WTC11 (cell line): ENCODE data around the gene MIPOL1. TPM values are rescaled to one million over a fixed set of nuclear protein-coding genes. Genes with fewer than 3 reads are reported as not detected.
"Not testable (repeated sequence)": the region's sequence is repeated elsewhere in the genome, so short reads cannot be mapped to it uniquely, and the experiment has no call there.

Source experiments
- ATAC-seq: fragments of 200-7000 bp; cut with Tn5 transposase; 2 replicates; pipeline ENCODE4 v1.10.0; 2021; ENCODE audit warnings: mild to moderate bottlenecking, moderate library complexity
- CTCF ChIA-PET: fragments of 300-600 bp; sonication (Branson Sonifier 250); formaldehyde crosslinking; loops from one replicate; lab custom pipeline; 2021; ENCODE audit warnings: antibody characterized with exemption; lab: Charles Lee
- POLR2A ChIA-PET: fragments of 350-600 bp; sonication (Branson Sonifier 250); formaldehyde crosslinking; loops from one replicate; lab custom pipeline; 2021; ENCODE audit warnings: antibody characterized with exemption; lab: Charles Lee
- DNase-seq: peaks from one replicate; pipeline ENCODE4 v3.0.0; 2021; ENCODE audit warnings: low spot score
- H3K27ac Mint-ChIP-seq: 2 replicates; pipeline ENCODE4 v1.8.0; 2021; ENCODE audit warnings: mixed read lengths
- H3K27me3 Mint-ChIP-seq: 2 replicates; pipeline ENCODE4 v1.8.0; 2021; ENCODE audit warnings: low read depth, mild to moderate bottlenecking, moderate library complexity, mixed read lengths
- H3K36me3 Mint-ChIP-seq: 2 replicates; pipeline ENCODE4 v1.8.0; 2021; ENCODE audit warnings: mixed read lengths
- H3K4me1 Mint-ChIP-seq: 2 replicates; pipeline ENCODE4 v1.8.0; 2022; ENCODE audit warnings: mixed read lengths
- H3K4me3 Mint-ChIP-seq: 2 replicates; pipeline ENCODE4 v1.8.0; 2021; ENCODE audit warnings: mild to moderate bottlenecking, moderate library complexity, mixed read lengths
- H3K9me3 Mint-ChIP-seq: 2 replicates; pipeline ENCODE4 v1.8.0; 2021; ENCODE audit warnings: mixed read lengths
- AR ChIP-seq: fragments of 250-450 bp; sonication (Bioruptor Pico); IDR thresholded peaks from 2 replicates; pipeline ENCODE4 v1.9.0; 2021; ENCODE audit warnings: mild to moderate bottlenecking
- ATF6 ChIP-seq: sonication (generic); formaldehyde crosslinking; IDR thresholded peaks from 2 replicates; pipeline ENCODE4 v1.8.1; 2023; ENCODE audit warnings: mild to moderate bottlenecking, missing genetic modification reagents
- CDX4 ChIP-seq: fragments of 250-450 bp; sonication (Bioruptor Pico); IDR thresholded peaks from 2 replicates; pipeline ENCODE4 v1.9.0; 2021; ENCODE audit warnings: moderate library complexity, mild to moderate bottlenecking, inconsistent platforms, borderline replicate concordance
- CREM ChIP-seq: sonication (generic); formaldehyde crosslinking; IDR thresholded peaks from 2 replicates; pipeline ENCODE4 v1.8.1; 2022; ENCODE audit warnings: mild to moderate bottlenecking, missing genetic modification reagents, moderate library complexity
- ETV6 ChIP-seq: sonication (generic); formaldehyde crosslinking; IDR thresholded peaks from 2 replicates; pipeline ENCODE4 v1.8.1; 2022; ENCODE audit warnings: mild to moderate bottlenecking, missing genetic modification reagents
- FOXK1 ChIP-seq: sonication (generic); formaldehyde crosslinking; IDR thresholded peaks from 2 replicates; pipeline ENCODE4 v1.8.0; 2022; ENCODE audit warnings: mild to moderate bottlenecking, moderate library complexity, missing genetic modification reagents
- GABPB1 ChIP-seq: sonication (generic); formaldehyde crosslinking; IDR thresholded peaks from 2 replicates; pipeline ENCODE4 v1.8.1; 2023; ENCODE audit warnings: mild to moderate bottlenecking, missing genetic modification reagents
- HMGA2 ChIP-seq: fragments of 250-450 bp; sonication (Bioruptor Pico); IDR thresholded peaks from 2 replicates; pipeline ENCODE4 v1.4.0; 2021; ENCODE audit warnings: mild to moderate bottlenecking, moderate library complexity
- IRF1 ChIP-seq: sonication (generic); formaldehyde crosslinking; IDR thresholded peaks from 2 replicates; pipeline ENCODE4 v1.8.0; 2023; ENCODE audit warnings: missing genetic modification reagents
- KAT7 ChIP-seq: sonication (generic); formaldehyde crosslinking; IDR thresholded peaks from 2 replicates; pipeline ENCODE4 v1.8.1; 2023; ENCODE audit warnings: missing genetic modification reagents, mild to moderate bottlenecking, borderline replicate concordance
- NFATC4 ChIP-seq: fragments of 250-450 bp; sonication (Bioruptor Pico); IDR thresholded peaks from 2 replicates; pipeline ENCODE4 v1.9.0; 2021; ENCODE audit warnings: mild to moderate bottlenecking
- NFE2L1 ChIP-seq: sonication (generic); formaldehyde crosslinking; IDR thresholded peaks from 2 replicates; pipeline ENCODE4 v1.8.1; 2023; ENCODE audit warnings: missing genetic modification reagents
- OVOL2 ChIP-seq: fragments of 250-450 bp; sonication (Bioruptor Pico); IDR thresholded peaks from 2 replicates; pipeline ENCODE4 v1.9.0; 2021; ENCODE audit warnings: mild to moderate bottlenecking, borderline replicate concordance
- PREB ChIP-seq: sonication (generic); formaldehyde crosslinking; IDR thresholded peaks from 2 replicates; pipeline ENCODE4 v1.8.1; 2022; ENCODE audit warnings: mild to moderate bottlenecking, missing genetic modification reagents, moderate library complexity, borderline replicate concordance
- RELA ChIP-seq: sonication (generic); formaldehyde crosslinking; IDR thresholded peaks from 2 replicates; pipeline ENCODE4 v1.8.1; 2022; ENCODE audit warnings: missing genetic modification reagents, mild to moderate bottlenecking, borderline replicate concordance
- RORB ChIP-seq: fragments of 250-450 bp; sonication (Bioruptor Pico); IDR thresholded peaks from 2 replicates; pipeline ENCODE4 v1.9.0; 2021; ENCODE audit warnings: mild to moderate bottlenecking
- TP53 ChIP-seq: sonication (generic); formaldehyde crosslinking; IDR thresholded peaks from 2 replicates; pipeline ENCODE4 v1.8.1; 2023; ENCODE audit warnings: mild to moderate bottlenecking, missing genetic modification reagents
- ZNF219 ChIP-seq: sonication (generic); formaldehyde crosslinking; IDR thresholded peaks from 2 replicates; pipeline ENCODE4 v1.8.0; 2023; ENCODE audit warnings: missing genetic modification reagents, mild to moderate bottlenecking, borderline replicate concordance
- total RNA-seq: library from RNA; stranded (reverse); gene quantifications from 3 replicates; pipeline ENCODE4 v1.2.3, GENCODE V29; 2021

Gene MIPOL1
- total RNA-seq, 1 experiment from 2014 or later = 13.1 TPM

GRCh38 chr14:37181441-37181840 is 16.3 kb upstream of the MIPOL1 start:
- POLR2A ChIA-PET = no interaction called here
- CTCF ChIA-PET = no interaction called here
- no peak for ATAC-seq

GRCh38 chr14:37184520-37184919 is 13.2 kb upstream of the MIPOL1 start:
- CTCF ChIA-PET, H3K4me1 Mint-ChIP-seq, H3K27me3 Mint-ChIP-seq, ATAC-seq, H3K4me3 Mint-ChIP-seq, H3K27ac Mint-ChIP-seq, POLR2A ChIA-PET, H3K36me3 Mint-ChIP-seq, DNase-seq: not testable (repeated sequence)
- TF ChIP-seq HMGA2 (CRISPR knock-in tag) = peak; percentile 91
- H3K9me3 Mint-ChIP-seq = peaks cover 14% of the 10 kb centered on the region

More at GRCh38 chr14:37181441-37181840, 16.3 kb upstream of the MIPOL1 start:
- Mint-ChIP-seq H3K9me3 (peaks cover 4% of the 10 kb centered on the region), H3K4me3 (no peak overlapping the region), H3K4me1 (no peaks in the 10 kb centered on the region), H3K27me3 (no peaks in the 10 kb centered on the region), H3K27ac (peak overlapping the region; percentile 57; the same call in 1 of the 2 replicates), H3K36me3 (no peaks in the 10 kb centered on the region)
- TF ChIP-seq GABPB1 (CRISPR knock-in tag) (peak; percentile 48; the same call in 1 of the 2 replicates), KAT7 (CRISPR knock-in tag) (no peak)
- DNase-seq = no peak

- no peak for TF ChIP-seq RELA (CRISPR knock-in tag)
- TF ChIP-seq OVOL2 = no peak
- TF ChIP-seq IRF1 (CRISPR knock-in tag) = no peak
- TF ChIP-seq FOXK1 = no peak
- no peak for TF ChIP-seq HMGA2 (CRISPR knock-in tag)
- no peak for TF ChIP-seq NFE2L1 (CRISPR knock-in tag)
- no peak for TF ChIP-seq NFATC4 (CRISPR knock-in tag)
- TF ChIP-seq ETV6 = no peak
- TF ChIP-seq CREM (CRISPR knock-in tag) = no peak
- no peak for TF ChIP-seq AR (CRISPR knock-in tag)
- no peak for TF ChIP-seq CDX4 (CRISPR knock-in tag)
- TF ChIP-seq PREB = no peak
- no peak for TF ChIP-seq ZNF219
- no peak for TF ChIP-seq TP53
- no peak for TF ChIP-seq ATF6 (CRISPR knock-in tag)
- TF ChIP-seq RORB (CRISPR knock-in tag) = no peak
- no peaks in the 10 kb centered on the region for H3K36me3 Mint-ChIP-seq
- CTCF ChIA-PET = interaction anchor here (3.3 kb wide), 1 partner anchor 45 kb away, joined by 11 read pairs; no protein-coding TSS in a partner anchor
- ATAC-seq (no peak), DNase-seq (no peak)
- H3K27me3 Mint-ChIP-seq = peaks cover 13% of the 10 kb centered on the region
- no peak overlapping the region for H3K4me3 Mint-ChIP-seq
- POLR2A ChIA-PET = no interaction called here
- H3K9me3 Mint-ChIP-seq = peaks cover 14% of the 10 kb centered on the region
- no peaks in the 10 kb centered on the region for H3K4me1 Mint-ChIP-seq
- H3K27ac Mint-ChIP-seq = no peak overlapping the region
These were observed 12.1 kb upstream of the MIPOL1 start for GRCh38 chr14:37185670-37186069.
